ENCODE data around the gene VWA5B1.

- no peak for TF ChIP-seq GATA2 (IDR thresholded peaks at IDR 0.05; ENCODE audit: low read depth, low read length)
- TF ChIP-seq GATA3 (IDR thresholded peaks at IDR 0.05; ENCODE audit: low read depth, low read length) = no peak
These were observed 100.1 kb downstream of the VWA5B1 start for GRCh38 chr1:20390589-20391331.

Measured in SH-SY5Y (cell line).